ENCODE results near the gene DBP. TPM values are rescaled to one million over a fixed set of nuclear protein-coding genes. Genes with fewer than 3 reads are reported as not detected.
"Not testable (repeated sequence)": the region's sequence is repeated elsewhere in the genome, so short reads cannot be mapped to it uniquely, and the experiment has no call there.

The DBP gene
- total RNA-seq = 10 to 100 TPM; 11.4 to 29.5 (median 22.5) TPM
- 10 to 100 TPM; 21.8 to 26.8 (median 24.1) TPM for polyA plus RNA-seq
- long read RNA-seq, donor 1, full-length matches to known transcripts = 11 of 11 reads
- long read RNA-seq, donor 1, partial matches to known transcripts = 0 of 11 reads
- long read RNA-seq, donor 1, other reads (novel, unspliced or antisense) = 0 of 11 reads
- long read RNA-seq, donor 2, full-length matches to known transcripts = 3 of 3 reads
- long read RNA-seq, donor 2, partial matches to known transcripts = 0 of 3 reads
- long read RNA-seq, donor 2, other reads (novel, unspliced or antisense) = 0 of 3 reads

GRCh38 chr19:48636859-48637448, at the start of gene DBP:
Gene DBP, minus strand, starts transcription at chr19:48637379. Its CDS starts 385 bp downstream, at chr19:48636994.
- H3K4me3 ChIP-seq = peak within 1 kb of the TSS; percentile 57 to 98 (median 77)
- TF ChIP-seq CTCF (IDR thresholded peaks at IDR 0.05 in 8 of 11, conservative IDR thresholded peaks at IDR 0.05 in 3 of 11) (peak in 4 of 11 experiments; percentile 12 to 38 (median 22)), POLR2AphosphoS5 (IDR thresholded peaks at IDR 0.05) (peak in 1 of 3 donors; percentile 77), POLR2A (IDR thresholded peaks at IDR 0.05) (peak in 1 of 3 donors; percentile 13)
- H3K27ac ChIP-seq = peak within 1 kb of the TSS; percentile 92 to 98 (median 95)
- no peaks in the 10 kb centered on the region for H3K9me3 ChIP-seq
- no peaks in the 10 kb centered on the region for H3K27me3 ChIP-seq (replicated peaks in 1 of 7)
- WGBS, 5 donors = 0 to 1% (median 0%) methylated on average over 21 to 40 of the region's 40 CpGs
- DNase-seq = peak; percentile 93
- H3K36me3 ChIP-seq = peaks cover 0 to 16% (median 10%) of the 10 kb centered on the region in 6 donors
- intact Hi-C loops (cut with DNase I; ENCODE audit: low total_unique reads) = no loop called here
- peaks cover 34 to 76% (median 56%) of the 10 kb centered on the region in 6 donors for H3K4me1 ChIP-seq

- peak overlapping the region in 5 of 8 donors; percentile 16 to 41 (median 22) for H3K27ac ChIP-seq
- WGBS, 5 donors = 88 to 94% (median 91%) methylated on average over 7 of the region's 7 CpGs
- H3K9me3 ChIP-seq; H3K36me3 ChIP-seq; DNase-seq; H3K4me1 ChIP-seq; H3K27me3 ChIP-seq (replicated peaks in 1 of 7); intact Hi-C loops (cut with DNase I; ENCODE audit: low total_unique reads); H3K4me3 ChIP-seq: not testable (repeated sequence)
Measured at GRCh38 chr19:48686637-48687036, 49.5 kb upstream of the DBP start.

- H3K9me3 ChIP-seq = no peaks in the 10 kb centered on the region
- no peaks in the 10 kb centered on the region for H3K27me3 ChIP-seq (replicated peaks in 1 of 7)
- H3K27ac ChIP-seq = no peak overlapping the region
- intact Hi-C loops (cut with DNase I; ENCODE audit: low total_unique reads) = no loop called here
- no peak overlapping the region for H3K4me3 ChIP-seq
- WGBS, 5 donors = 83 to 94% (median 85%) methylated on average over 3 of the region's 3 CpGs
- no peak for TF ChIP-seq CTCF (IDR thresholded peaks at IDR 0.05 in 8 of 11, conservative IDR thresholded peaks at IDR 0.05 in 3 of 11)
- no peak for TF ChIP-seq POLR2AphosphoS5 (IDR thresholded peaks at IDR 0.05)
- no peak for TF ChIP-seq POLR2A (IDR thresholded peaks at IDR 0.05)
- H3K36me3 ChIP-seq = no peaks in the 10 kb centered on the region
- H3K4me1 ChIP-seq = peaks cover 0 to 8% (median 0%) of the 10 kb centered on the region in 6 donors
- DNase-seq = no peak
Measured at GRCh38 chr19:48686088-48686487, 48.9 kb upstream of the DBP start.

GRCh38 chr19:48685583-48685982, 48.4 kb upstream of the DBP start:
- Histone ChIP-seq H3K4me3 (no peak overlapping the region), H3K27me3 (replicated peaks in 1 of 7) (no peaks in the 10 kb centered on the region), H3K27ac (no peak overlapping the region), H3K36me3 (no peaks in the 10 kb centered on the region), H3K4me1 (peaks cover 0 to 8% (median 0%) of the 10 kb centered on the region in 6 donors), H3K9me3 (no peaks in the 10 kb centered on the region)
- intact Hi-C loops (cut with DNase I; ENCODE audit: low total_unique reads) = no loop called here
- WGBS, 5 donors = 86 to 93% (median 90%) methylated on average over 9 of the region's 9 CpGs
- TF ChIP-seq POLR2AphosphoS5 (IDR thresholded peaks at IDR 0.05) = no peak
- no peak for TF ChIP-seq CTCF (IDR thresholded peaks at IDR 0.05 in 8 of 11, conservative IDR thresholded peaks at IDR 0.05 in 3 of 11)
- TF ChIP-seq POLR2A (IDR thresholded peaks at IDR 0.05) = no peak
- no peak for DNase-seq

Data from spleen (tissue), 13 donors.